Activated T-helper 9 cell treated with anti-CD3 and anti-CD28 coated beads, Interleukin-2, amount 50 U/mL, for 16 hours (primary cell): ENCODE results near the gene FOXO1.

Experiments used
- DNase-seq: peaks from one replicate; pipeline ENCODE4 v3.0.0-alpha.2; 2020; ENCODE audit warnings: low read depth

Gene FOXO1

DNA sequence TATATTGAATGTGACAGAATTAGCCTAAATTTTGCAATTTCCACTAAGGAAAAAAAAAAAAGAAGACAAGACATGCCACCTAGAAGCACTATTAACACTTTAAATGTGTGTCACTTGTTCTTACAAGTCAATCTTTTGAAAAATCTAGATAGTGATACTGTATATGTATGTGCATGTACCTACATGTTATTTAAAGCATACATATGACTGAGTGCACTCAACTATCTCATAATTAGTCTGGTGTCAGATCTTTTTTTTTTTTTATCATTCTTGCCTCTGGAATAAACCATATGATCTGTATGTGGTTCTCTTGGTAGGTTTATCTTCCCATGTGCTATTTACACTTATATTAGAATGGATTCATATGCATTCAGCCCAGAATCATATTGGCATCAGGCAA lies 62.3 kb downstream of the FOXO1 start:
- no peak for DNase-seq

DNA sequence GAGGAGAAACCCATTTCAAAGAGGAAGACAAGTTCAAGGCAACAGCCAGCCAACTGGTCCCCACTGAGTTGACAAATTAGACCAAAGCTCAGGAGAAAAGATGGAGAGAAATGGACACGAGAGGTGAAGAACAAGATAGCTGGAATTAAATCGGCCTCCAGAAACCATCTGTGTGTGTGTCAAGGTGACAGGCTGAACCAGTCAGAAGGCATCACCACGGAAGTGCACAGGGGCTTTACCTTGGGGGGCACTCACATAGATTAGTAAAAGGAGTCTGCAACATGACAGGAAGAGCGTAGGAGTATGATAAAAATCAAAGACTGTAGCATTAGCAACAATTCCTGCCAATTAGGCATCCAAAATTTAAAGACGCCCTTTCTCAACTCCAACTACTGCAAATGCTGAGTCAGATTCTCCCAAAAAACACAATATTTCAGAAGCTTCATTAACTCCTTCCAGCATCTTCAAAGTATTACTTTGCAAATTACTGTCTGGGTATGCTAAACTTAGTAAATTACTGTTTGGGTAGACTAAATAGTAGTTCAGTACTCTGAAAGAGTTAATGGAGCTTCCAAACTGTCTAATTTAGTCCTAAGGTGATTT lies 66.2 kb downstream of the FOXO1 start:
- DNase-seq, result no peak

DNA sequence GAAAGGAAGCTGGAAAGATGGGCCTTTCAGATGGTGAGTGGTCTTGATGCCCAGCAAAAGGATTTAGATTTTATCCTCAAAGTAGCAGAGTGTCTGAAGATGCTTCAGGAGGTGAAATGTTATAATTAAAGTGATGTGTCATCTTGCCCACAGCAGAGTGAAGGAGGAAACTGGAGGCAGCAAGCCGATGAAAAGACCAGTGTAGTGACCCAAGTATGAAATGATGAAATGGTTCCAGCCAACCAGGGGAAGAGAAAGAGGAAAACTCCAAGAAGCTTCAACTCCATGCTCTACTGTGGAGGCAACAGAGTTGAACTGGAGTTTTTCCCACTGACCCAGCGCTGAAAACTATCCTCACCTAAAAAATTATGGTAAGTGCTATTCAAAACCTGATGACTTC lies 66.7 kb downstream of the FOXO1 start:
- DNase-seq, result no peak

DNA sequence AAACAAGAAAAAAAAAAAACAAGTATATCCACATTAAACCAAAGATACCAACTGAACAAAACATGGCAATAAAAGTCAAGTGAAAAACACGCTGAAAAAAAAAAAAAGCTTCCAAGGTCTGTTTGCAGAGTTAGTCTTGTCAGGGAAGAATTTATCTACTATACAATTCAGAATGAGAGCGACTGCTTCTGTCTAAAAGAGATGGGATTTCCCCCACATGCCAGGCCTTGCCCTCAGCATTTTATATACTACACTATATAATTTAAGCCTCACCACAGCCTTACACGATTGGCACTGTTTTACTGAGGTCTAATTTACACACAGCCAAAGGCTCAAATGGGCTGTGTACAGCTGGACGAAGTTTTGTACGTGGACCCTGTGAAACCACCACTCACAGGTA lies 67.3 kb downstream of the FOXO1 start:
- no peak for DNase-seq

DNA sequence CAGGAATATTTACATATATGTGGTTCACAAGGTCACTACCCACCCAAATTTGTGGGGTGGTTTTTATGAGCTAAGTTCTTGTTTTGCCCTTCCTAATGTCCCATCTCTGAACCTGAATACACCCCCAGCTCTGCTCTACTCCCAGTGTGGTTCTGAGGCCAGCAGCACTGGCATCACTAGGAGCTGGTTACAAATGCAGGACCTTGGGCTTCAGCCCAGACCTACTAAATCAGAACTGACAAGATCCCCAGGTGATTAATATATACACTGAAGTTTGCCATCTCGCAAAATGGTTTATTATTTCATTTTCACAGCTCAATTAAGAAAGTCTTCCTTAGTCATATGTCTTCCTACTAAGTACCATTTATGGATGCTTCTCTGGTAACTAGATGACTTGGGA lies 67.9 kb downstream of the FOXO1 start:
- no peak for DNase-seq

DNA sequence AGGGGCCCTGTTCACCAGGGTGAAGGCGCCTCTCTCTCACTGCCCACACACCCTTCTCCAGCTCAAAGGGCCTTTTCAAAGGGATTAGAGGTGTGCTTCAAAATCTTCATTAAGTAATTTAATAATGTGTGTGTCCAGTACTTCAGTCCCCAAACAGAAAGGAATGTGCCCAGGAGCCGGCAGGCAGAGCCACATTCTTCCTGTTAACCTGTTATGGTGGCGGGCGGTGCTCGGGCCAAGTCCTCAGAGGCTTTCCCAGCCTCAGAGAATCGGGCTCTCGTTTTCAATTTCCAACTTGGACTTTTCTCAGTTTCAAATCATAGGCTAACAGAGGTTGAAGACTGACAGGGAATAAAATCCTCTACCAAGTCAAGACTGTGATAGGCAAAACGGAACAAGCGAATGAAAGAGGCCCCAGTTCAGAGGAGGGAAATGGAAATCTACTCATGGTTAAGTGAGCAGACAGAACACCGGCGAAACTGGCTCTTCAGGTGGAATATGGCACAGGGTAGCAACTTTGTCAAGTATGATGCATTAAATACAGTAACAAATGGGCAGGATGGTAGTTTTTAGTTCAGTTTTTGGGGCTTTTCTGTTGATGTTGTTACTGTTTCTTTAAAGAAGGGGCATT lies 68.6 kb downstream of the FOXO1 start:
- DNase-seq, result no peak

DNA sequence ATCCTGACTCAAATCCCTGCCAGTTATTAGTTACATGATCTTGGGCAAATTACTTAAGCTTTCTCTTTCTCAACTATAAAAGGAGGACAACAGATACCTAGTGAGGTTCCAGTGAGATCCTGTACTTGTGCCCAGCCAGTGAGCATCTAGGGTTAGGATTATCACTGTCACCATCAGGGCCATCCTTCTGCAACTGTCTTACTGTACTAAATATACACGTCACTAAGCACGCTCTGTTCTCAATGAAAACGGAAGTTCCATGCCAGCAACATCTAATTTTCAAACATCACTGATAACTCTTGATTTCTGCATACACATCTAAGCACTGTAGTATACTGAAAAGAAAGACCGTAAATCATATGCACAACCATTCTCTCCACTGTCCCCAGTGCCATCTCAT lies 70.0 kb downstream of the FOXO1 start:
- no peak for DNase-seq

DNA sequence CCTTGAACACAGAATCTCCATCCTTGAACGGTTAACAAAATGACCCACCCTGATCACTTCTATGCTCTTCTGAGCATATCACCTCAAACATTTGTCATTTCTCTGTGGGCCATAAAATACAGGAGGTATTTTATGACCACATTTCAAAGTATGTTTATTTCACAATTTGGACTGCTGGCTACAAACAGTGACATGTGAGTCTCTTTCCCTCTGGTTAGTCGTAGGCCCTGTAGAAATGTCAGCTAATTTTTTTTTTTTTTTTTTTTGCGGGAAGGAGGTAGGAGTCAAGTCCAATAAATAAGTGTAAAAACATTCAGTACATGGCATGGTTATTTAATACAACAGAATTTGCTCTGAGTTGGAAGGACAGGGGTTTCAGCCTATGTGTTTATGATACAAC lies 70.7 kb downstream of the FOXO1 start:
- no peak for DNase-seq

DNA sequence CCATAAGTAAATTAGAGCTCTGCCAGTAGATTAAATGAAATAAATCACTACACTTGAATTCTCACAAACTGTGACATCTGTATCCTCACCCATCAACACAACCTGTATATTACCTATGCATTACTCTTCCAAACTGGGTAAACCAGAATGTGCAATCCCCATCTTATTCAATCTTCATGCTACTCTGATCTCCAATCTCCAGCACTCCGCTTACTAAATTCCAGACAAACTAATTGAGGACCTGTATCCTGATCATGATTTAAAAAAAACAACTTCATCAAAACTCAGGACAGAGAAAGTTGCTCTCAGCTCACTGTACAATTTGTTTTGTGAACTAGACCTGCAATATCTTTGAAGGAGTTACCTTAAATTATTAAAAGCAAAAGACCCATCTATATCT lies 74.4 kb downstream of the FOXO1 start:
- DNase-seq, result no peak

DNA sequence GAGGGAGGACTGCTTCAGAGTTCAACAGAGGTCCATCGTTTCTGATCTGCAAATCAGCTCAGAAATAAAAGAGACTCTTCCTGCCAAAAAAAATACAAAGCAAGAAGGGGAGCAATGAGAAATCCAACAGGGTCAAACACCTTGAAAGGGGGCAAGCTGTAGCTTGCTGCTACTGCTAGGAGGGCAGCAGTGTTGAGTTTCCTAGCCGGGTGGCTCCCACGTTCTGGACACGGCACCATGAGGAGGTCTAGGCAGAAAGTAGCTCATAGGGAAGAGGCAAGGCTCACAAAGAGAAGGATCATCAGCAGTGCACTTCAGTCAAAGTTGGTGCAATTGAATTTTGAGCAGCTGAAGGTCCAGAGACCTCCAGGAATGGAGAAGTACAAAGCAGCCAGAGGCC lies 75.3 kb downstream of the FOXO1 start:
- no peak for DNase-seq

DNA sequence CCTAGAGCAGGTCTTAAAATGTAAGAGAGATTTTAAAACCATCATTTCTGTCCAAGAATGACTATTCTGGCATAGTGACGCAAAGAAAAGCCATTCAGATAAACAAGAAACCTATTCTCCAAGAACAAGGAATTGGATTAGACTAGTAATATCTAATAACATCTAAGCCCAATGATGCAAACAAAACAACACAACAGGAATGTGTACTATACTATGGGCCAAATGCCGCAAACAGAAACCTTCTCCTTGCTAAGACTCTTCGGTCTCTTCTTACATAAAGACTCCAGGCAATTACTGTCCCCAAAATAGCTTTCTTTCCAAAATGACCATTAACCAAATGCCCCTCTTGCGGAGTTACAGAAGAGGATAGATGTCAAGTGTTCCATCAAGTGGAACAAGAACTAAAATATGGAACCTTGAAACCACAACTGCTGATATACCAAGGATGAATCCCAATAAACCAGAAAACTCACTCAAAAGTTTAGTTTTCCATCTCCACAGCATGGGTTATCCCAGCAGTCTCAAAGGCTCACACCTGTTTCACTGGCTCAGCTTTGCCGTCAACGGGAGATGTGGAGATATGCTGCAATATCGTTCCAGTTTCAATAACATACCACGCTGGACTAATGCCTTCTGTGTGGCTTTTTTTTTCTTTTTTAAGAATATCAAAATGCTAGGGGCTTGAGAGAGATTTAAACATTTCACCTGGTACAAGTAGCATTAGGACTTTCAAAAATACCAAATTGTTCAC lies 76.2 kb downstream of the FOXO1 start:
- no peak for DNase-seq

DNA sequence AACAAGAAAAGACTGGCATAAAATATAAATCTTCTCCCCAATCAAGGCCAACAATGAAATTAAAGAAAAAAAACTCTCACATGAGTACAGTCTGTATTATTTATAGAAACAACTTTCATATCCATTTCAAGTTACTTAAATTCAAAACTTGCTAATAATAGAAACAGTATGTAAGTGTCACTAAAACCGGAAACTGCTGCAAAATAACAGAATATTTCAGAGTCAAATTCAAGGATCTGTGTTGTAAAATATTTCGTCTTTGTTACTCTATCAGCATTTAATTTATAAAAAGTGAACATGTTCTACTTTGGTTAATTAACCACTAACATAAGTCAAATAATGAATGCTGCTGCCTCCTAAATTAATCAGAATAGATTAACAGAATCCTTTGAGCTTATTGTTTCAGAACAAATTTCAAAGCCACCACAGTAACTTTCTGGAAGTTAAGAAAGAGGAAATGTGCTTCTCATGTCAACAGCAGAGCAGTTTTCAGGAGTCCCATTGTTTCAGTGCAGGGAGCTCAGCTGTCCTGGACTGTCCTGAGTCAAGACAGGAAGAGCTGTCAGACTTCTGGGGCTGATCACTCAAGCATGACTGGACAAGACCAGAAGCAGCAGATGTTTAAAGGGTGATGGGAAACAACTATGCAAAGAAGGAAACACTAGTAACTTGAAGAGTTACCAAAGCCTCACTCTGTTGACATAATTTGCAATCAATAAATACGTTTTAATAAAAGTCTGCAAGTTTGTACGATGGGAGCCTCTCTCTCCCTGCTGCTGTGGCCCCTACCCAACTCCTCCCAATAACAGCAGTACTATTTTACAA lies 76.9 kb downstream of the FOXO1 start:
- no peak for DNase-seq

DNA sequence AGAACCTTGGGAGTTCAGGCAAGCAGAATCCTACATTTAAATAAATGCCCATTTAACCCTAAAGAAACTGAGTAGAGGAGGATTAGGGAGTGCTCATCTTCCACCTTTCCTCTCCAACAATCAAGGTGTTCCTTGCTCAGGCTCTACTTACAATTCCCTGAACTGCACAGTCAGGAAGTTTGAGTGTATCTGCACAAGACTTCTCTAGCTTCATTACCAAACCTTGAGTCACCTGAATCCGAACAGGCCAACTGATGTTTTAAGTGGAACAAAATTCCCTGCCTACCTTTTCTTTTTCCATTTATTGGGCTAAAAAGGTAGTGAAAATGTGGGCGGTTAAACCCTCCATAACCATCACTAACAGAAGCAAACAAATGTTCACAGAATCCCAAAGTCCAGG lies 78.3 kb downstream of the FOXO1 start:
- DNase-seq, result no peak

DNA sequence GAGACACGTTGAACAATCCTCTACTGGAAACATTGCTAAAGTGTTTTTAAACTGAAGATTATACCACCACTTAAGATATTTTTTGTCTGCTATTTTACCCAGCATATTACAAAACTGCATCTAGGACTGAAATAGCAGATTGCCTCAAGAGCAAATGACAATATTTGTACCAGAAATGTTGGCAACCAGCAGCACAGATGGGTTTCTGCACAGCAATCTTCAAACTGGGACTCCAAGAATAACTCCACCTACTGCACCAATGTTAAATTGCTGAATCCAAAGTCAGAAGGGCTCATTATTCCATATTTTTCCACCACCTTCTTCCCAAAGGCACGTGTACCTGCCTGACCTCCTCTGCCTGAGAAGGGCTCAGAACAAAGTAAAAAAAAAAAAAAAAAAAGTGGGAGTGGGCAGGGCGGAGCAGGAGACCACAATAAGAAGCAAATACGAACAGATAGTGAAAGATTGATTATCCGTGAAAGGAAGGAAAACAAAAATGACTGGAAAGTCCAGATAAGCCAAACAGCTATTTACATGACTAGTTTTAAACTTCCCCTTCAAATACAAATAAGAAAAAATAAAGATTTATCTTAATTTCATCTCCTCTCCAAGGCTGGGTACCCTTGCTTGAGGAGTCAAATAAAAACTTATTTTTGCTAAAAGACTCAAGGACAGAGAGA lies 79.4 kb downstream of the FOXO1 start:
- no peak for DNase-seq

DNA sequence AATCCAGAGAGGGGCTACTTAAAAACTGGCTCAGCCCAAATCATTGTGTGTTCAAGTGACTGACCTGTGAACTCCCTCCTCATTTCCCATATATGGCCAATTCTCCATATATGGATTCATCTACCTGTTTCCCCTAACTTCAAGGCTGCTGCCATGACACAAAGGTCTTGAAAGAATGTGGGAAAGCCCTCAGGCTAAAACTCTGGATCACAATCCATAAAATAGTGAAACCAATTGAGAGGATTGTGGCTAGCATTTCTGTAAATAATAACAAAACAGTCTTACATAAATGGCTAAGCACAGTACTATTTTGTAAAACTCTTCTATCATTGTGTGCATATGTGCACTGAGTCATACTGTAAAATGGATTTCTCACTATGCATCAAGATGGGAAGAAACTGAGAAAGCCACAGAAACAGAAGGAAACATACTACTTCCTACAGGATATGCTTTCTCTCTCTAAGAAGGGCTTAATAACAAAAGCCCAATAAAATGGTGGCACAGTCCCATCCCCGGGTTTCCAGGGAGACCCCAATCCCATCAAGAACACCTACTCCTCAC lies 80.5 kb downstream of the FOXO1 start:
- DNase-seq, result no peak

DNA sequence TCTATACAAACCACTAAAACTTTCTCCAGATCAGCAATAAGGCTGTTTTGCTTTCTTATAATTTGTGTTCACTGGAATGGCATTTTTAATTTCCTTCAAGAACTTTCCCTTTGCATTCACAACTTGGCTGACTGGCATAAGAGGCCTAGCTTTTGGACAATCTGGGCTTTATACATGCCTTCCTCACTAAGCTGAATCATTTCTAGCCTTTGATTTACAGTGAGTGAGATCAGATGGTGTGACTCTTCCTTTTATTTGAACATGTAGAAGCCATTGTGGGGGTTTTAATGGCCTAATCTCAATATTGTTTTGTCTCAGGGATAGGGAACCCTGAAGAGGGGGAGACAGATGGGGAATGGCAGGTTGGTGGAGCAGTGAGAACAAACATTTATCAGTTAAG lies 82.7 kb downstream of the FOXO1 start:
- DNase-seq, result no peak

DNA sequence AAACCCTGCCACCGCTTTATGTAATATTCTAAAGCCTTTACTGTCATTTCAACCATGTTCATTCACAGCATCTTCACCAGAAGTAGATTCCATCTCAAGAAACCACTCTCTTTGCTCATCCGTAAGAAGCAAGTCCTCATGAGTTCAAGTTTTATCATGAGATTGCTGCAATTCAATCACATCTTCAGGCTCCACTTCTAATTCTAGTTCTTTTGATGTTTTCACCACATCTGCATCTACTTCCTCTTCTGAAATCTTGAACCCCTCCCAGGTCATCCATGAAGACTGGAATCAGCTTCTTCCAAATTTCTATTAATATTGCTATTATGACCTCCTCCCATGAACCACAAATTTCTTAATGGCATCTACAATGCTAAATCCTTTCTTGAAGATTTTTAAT lies 83.9 kb downstream of the FOXO1 start:
- DNase-seq, result no peak

DNA sequence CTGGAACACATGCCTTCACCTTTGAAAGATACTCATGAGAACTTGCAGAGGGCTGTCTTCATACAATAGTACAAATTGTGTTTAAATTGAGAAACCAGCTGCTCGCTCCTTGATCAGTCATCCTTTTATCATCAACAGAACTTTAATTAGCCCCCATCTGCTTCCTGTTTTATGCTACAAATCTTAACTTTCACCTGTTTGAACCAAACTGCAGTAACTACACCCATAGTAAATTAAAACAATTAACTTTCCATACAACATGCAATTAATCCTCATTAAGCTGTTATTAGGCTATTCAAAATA lies 85.2 kb downstream of the FOXO1 start:
- no peak for DNase-seq

DNA sequence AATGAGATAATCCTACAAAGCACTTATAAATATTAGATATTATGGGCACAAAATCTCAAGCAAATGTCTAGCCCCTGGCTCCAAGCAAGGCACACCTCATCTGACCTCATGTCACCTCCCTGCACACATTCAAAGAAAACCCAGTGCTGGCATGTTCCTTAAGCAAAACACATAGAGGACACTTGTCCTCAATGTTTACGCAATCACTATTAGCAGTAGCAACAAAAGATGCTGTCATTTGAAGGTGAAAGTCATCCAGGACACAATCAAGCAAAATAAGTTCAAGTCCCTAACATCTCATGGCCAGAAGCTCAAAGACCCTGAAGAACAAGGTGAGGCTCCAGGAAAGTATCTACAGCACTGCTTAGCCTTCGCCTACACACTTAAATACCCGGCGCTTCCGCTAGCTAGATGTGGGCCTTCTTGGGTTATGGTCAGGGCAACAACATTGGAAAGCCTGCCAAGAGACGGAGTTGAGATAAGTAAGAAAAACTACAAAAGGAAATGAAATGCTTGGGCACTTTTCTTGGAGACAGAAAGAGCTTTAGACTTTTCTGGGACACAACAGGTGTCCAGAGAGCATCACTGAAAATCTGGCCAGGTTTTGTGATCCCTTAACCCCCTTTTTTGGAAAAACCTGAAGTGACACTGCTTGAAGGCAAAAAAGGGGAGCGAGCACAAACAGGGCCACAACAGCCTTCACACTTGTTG lies 85.7 kb downstream of the FOXO1 start:
- no peak for DNase-seq

DNA sequence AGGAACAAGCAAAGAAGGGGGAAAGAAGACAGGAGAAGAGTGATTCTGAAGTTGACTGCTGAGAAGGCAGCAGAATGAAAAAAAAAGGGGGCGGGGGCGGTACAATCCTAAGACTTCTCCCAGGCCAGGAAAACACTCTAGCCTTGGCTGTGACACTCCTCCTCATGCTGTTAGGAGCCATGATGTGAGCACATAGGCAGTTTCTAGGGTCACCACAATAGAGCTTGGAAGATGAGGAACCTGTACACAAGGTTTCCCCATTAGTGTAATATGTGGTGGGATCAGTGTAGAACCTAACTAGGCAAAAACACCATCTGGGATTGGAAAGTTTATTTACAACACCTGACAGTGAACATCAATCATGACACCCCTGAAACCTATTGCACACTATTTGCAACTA lies 86.9 kb downstream of the FOXO1 start:
- no peak for DNase-seq

DNA sequence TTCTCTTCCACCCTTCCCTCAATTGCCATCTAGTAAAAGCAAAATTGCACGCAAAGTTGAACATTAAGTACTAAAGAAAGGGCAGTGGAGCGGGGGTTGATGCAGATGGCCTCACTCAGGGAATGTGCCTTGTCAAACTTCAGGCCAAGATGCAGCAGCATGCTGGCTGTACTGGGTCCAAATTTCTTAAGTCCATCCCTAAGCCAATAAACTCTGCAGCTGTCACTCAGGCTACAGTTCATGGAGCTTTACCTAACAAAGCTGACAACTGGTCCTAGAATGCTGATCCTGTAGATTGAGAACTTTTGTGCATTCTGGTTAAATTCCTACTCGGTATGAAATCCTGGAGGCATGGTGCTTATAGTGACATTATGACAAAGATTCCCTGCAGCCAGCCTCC lies 88.4 kb downstream of the FOXO1 start:
- DNase-seq, result no peak

DNA sequence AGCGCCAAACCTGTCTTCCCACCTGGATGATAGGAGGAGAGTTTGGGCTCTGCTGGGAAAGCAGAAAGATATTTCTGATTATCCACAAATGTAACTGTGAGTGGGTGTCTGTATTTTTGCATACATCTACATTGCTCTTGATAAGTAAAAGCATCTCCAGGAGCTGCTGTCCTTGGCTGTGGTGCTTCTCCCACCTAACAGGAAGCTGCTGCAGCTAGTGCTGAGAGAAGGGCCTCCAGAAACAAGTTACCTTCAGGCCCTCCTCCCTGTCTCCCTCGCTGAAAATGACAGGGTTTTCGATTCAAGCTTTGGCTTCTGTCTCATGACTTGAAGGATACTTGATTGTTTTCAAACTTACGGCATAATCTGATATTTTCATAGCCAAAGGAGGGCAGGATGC lies 90.1 kb downstream of the FOXO1 start:
- no peak for DNase-seq
